ENCODE results near the gene BROX.

GRCh38 chr1:222777977-222778376 is 65.6 kb downstream of the BROX start:
- TF ChIP-seq CTCF (conservative IDR thresholded peaks at IDR 0.05) (no peak), EZH2 (IDR thresholded peaks at IDR 0.05; ENCODE audit: low read depth) (no peak)
